Brain microvascular endothelial cell (primary cell): ENCODE results near the gene TP53TG5.

Experiments used
- DNase-seq: peaks from one replicate; pipeline ENCODE4 v3.0.0-alpha.2; 2020
- H3K27ac ChIP-seq: fragments of 250-450 bp; sonication (Bioruptor Pico); 2 replicates; pipeline ENCODE4 v1.5.1; 2020; ENCODE audit warnings: mild to moderate bottlenecking, moderate library complexity
- H3K27me3 ChIP-seq: fragments of 250-450 bp; sonication (Bioruptor Pico); replicated peaks from 2 replicates; pipeline ENCODE4 v1.5.1; 2020; ENCODE audit warnings: mild to moderate bottlenecking
- H3K36me3 ChIP-seq: fragments of 250-450 bp; sonication (Bioruptor Pico); replicated peaks from 2 replicates; pipeline ENCODE4 v1.5.1; 2020; ENCODE audit warnings: mild to moderate bottlenecking
- H3K4me3 ChIP-seq: 2 replicates; pipeline ENCODE4 v1.5.1; 2011; ENCODE audit warnings: low read depth, mild to moderate bottlenecking, control low read depth, low read length, moderate library complexity
- CTCF ChIP-seq: IDR thresholded peaks from 2 replicates; pipeline ENCODE4 v1.5.1; 2011; ENCODE audit warnings: low read depth, mild to moderate bottlenecking, moderate library complexity, low read length, control low read depth, inconsistent platforms; ENCODE audit errors: missing control alignments
- in situ Hi-C: cut with HindIII; loops from 2 replicates; pipeline ENCODE4 v1.10.0; 2017; ENCODE audit warnings: low sequenced_read_pairs, low pct_ligation_motif_present

The TP53TG5 gene

GRCh38 chr20:45347936-45348778 lies 30.0 kb downstream of the TP53TG5 start, which contains the start of gene SDC4:
SDC4 (minus strand) TSS chr20:45348424; CDS start chr20:45348384, 40 bp downstream.
- peak within 1 kb of the TSS; percentile 83 for H3K4me3 ChIP-seq
- TF ChIP-seq CTCF, result no peak
- H3K36me3 ChIP-seq, result peaks cover 4% of the 10 kb centered on the region
- H3K27ac ChIP-seq, result peak within 1 kb of the TSS; percentile 86
- DNase-seq, result no peak
- in situ Hi-C loops, result no loop called here
- no peaks in the 10 kb centered on the region for H3K27me3 ChIP-seq

DNA sequence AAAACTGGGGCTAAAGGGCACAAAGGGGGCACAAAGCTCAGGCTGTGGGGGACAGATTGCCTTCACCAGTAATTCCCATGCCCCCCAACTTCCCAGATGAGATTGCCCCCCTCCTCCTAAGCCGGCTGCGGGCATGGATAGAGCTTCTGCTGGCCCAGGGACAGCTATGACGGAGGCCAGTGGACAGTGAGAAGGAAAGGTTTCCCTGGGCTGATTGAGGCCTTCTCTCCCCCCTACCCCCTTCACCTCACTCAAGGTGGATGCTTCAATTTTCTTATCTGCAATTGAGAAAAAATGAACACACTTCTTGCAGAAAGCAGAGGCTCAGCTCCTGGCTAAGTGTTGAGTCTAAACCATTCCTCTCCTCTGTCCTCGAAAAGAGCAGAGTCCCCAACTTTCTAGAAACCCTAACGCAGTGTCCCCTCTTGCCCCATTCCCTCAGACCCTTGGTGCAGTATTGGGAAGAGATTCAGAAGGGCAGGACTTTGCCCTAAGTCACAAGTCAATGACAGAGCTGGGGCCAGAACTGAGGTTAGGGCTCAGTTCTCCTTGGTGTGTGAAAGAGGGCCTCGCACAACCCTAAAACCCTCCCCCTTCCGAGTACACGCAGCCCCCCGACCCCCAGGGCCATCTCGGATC lies 30.7 kb downstream of the TP53TG5 start:
- TF ChIP-seq CTCF, result no peak
- Histone ChIP-seq H3K36me3 (peaks cover 4% of the 10 kb centered on the region), H3K4me3 (peak overlapping the region; percentile 83), H3K27me3 (no peaks in the 10 kb centered on the region), H3K27ac (peak overlapping the region; percentile 86)
- in situ Hi-C loops, result no loop called here
- no peak for DNase-seq

GRCh38 chr20:45346851-45347250 lies 31.3 kb downstream of the TP53TG5 start:
- TF ChIP-seq CTCF, result no peak
- no peak for DNase-seq
- in situ Hi-C loops, result no loop called here
- Histone ChIP-seq H3K4me3 (peak overlapping the region; percentile 83), H3K36me3 (peaks cover 4% of the 10 kb centered on the region), H3K27me3 (no peaks in the 10 kb centered on the region), H3K27ac (no peak overlapping the region)

GRCh38 chr20:45346291-45346718 lies 31.8 kb downstream of the TP53TG5 start:
- no peak for DNase-seq
- no peaks in the 10 kb centered on the region for H3K27me3 ChIP-seq
- no peak for TF ChIP-seq CTCF
- H3K36me3 ChIP-seq, result peaks cover 4% of the 10 kb centered on the region
- in situ Hi-C loops, result no loop called here
- no peak overlapping the region for H3K27ac ChIP-seq
- peak overlapping the region; percentile 83 for H3K4me3 ChIP-seq

DNA sequence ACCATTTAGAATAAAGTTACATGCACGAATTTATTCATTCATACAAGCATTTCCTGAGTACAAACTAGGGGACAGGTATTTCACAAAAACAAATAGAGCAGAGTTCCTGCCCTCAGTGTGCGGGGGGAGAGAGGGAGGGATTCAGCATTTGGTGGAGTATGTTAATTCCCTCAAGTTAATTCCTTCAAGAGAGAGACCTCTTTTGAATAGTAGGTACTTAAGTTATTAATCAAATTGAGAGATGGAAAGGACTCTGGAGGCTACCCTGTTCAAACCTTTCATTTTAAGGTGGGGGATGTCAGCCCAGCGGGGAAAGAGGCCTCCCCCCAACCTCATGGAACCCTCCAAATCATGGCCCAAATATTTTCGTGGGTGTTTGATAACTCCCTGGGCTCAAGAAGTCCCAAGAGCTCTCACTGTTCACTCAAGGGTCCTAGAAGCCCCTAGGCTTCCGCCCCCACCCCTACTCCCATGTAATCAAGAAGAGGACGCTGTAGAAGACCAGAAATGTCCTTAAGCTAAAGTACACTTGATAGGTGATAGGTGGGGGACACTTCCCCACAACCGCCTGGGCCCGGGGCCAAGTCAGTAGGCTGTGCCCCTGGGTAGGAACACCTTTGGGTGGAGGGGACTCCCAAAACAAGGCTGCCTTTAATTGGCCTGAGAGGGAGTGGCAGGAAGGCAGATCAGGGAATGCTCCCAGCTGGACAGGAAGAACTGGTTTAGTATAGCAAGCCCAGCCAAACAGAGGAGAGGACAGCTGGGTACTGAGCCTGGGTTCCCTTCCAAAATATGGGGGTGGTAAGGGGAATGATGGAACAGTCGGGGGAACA lies 32.8 kb downstream of the TP53TG5 start:
- H3K27ac ChIP-seq, result peak overlapping the region; percentile 2
- in situ Hi-C loops, result no loop called here
- no peak for DNase-seq
- no peaks in the 10 kb centered on the region for H3K27me3 ChIP-seq
- H3K36me3 ChIP-seq, result peaks cover 13% of the 10 kb centered on the region
- TF ChIP-seq CTCF, result no peak
- H3K4me3 ChIP-seq, result peak overlapping the region; percentile 83
